ENCODE measurements around the gene SBNO1. TPM values are rescaled to one million over a fixed set of nuclear protein-coding genes. Genes with fewer than 3 reads are reported as not detected.

SBNO1 gene
- total and polyA plus RNA-seq, 2 donors (not counting 3 experiments of a cell fraction or from before 2014, with no cell fraction given): 4.8 to 34.2 TPM

GRCh38 chr12:123390498-123391426, 26.1 kb upstream of the SBNO1 start:
- ChIA-PET CTCF (interaction anchor here (1.1 to 1.9 kb wide), 5 partner anchors 25 to 192 kb away, joined by 3 to 14 read pairs (median 5); partner anchors contain the start of gene SBNO1), POLR2A (interaction anchor here (1.1 kb wide), 1 partner anchor 193 kb away, joined by 4 read pairs; no protein-coding TSS in a partner anchor)
- H3K9ac ChIP-seq (replicated peaks; ENCODE audit: extremely low read depth, insufficient read depth, low read length): peak overlapping the region; percentile 66
- no peaks in the 10 kb centered on the region for H3K27me3 ChIP-seq (ENCODE audit: control insufficient read depth in 2 of 2, insufficient read depth in 2 of 2, low read length in 2 of 2)
- H3K4me2 ChIP-seq (ENCODE audit: insufficient read depth, low read length): peak overlapping the region; percentile 94
- H3K27ac ChIP-seq (ENCODE audit: insufficient read depth, low read depth, low read length): peak overlapping the region; percentile 44
- H3K9me1 ChIP-seq (replicated peaks; ENCODE audit: control insufficient read depth, extremely low read depth, insufficient read depth, low read length): no peaks in the 10 kb centered on the region
- H3K9me3 ChIP-seq (replicated peaks; ENCODE audit: control insufficient read depth, insufficient read depth, low read length): no peaks in the 10 kb centered on the region
- no peaks in the 10 kb centered on the region for H4K20me1 ChIP-seq (replicated peaks; ENCODE audit: control insufficient read depth, extremely low read depth, insufficient read depth, low read length)
- DNase-seq (ENCODE audit: low read depth, low spot score) (peak; percentile 64), FAIRE-seq (peak; percentile 92)
- H3K4me1 ChIP-seq (ENCODE audit: control insufficient read depth, extremely low read depth, insufficient read depth, low read length): peaks cover 28% of the 10 kb centered on the region
- peak overlapping the region; percentile 46 to 69 (median 67) for H3K4me3 ChIP-seq (replicated peaks in 1 of 3; ENCODE audit: insufficient read depth in 1 of 3, low read depth in 1 of 3, low read length in 3 of 3)
- BruUV-seq (replicated peaks): TSS peak; percentile 23
- dilution Hi-C loops (cut with MboI; ENCODE audit: extremely low pct_ligation_motif_present, low sequenced_read_pairs): loop anchor here (10.0 kb wide), 1 partner anchor 234 kb away; no protein-coding TSS in a partner anchor
- TF ChIP-seq MAX (IDR thresholded peaks at IDR 0.05; ENCODE audit: insufficient read depth, insufficient read length): no peak
- peak; percentile 36 for TF ChIP-seq POLR2AphosphoS5 (IDR thresholded peaks at IDR 0.05; ENCODE audit: insufficient read depth, low read depth, low read length)
- TF ChIP-seq POLR2A (IDR thresholded peaks at IDR 0.05; ENCODE audit: low read depth, low read length): peak; percentile 45
- H3K36me3 ChIP-seq (ENCODE audit: control insufficient read depth in 2 of 2, extremely low read depth in 1 of 2, insufficient read depth in 2 of 2, low read length in 2 of 2): peaks cover 15 to 21% of the 10 kb centered on the region in 2 experiments
- intact Hi-C loops (cut with micrococcal nuclease): loop anchor here (2.0 kb wide), 2 partner anchors 46 to 192 kb away; partner anchors contain the start of gene RILPL2
- peaks cover 67% of the 10 kb centered on the region for H3K79me2 ChIP-seq (ENCODE audit: control insufficient read depth, insufficient read depth, low read length)
- no peak overlapping the region for H2AFZ ChIP-seq (ENCODE audit: low read depth, low read length)
